COLO668 (cell line): Measurements from ENCODE around the gene RPTOR.

ENCODE experiments used
- DNase-seq: peaks from one replicate; lab custom pipeline; 2025; ENCODE audit not compliant: unreplicated experiment; lab: John Stamatoyannopoulos, UW

The RPTOR gene

DNA sequence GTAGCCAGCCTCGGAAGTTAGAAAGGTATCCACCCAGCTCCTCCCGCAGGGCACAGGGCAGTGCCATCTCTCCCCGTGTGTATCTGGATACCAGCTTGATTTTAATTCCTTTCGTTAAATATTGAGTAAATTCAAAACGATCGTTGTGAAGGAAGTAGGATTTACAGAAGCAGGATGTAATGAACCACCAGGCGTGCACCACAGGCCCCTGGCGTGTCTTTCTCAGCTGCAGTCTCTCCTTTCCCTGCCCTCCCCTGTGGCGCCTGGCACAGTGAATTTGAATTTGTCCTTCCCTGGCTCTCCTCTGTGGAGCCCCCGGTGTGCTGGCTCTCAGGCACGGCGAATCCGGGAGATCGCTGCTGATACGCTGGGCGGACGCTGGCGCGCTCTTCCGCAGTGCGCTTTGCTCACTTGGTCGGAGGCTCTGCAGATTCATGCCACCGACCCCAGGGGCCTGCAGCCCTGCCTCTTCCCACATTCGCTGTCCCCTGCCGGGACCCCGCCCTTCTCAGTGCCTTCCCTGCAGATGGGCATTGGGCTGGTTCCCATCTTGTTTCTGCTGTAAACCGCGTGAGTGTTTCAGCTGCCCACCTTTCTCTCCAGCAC lies 164.6 kb downstream of the RPTOR start:
- DNase-seq, result no peak

DNA sequence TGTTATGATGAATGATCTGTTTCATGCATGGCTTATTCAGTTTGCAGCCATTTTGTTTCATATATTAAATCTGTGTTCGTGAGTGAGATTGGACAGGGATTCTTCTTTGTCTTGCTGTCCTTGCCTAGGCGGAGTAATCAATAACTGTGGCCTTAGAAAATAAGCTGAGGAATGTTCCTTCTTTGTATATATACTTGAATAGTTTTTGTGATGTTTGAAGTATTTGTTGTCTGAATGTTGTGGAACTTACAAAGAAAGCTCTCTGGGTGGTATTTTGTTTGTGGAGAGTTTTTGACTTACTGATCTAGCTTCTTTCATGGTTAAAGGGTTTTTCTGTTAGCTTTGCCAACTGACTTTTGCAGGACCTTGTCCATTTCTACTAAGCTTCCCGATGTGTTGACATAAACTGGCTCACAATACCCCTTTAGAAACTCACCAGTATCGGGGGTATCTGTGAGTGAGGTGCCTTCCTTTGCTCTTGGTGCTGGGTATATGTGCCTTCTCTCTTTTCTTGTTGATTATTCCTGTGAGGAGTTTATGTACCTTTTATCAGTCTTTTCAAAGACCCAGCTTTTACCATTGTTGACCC lies 166.2 kb downstream of the RPTOR start:
- no peak for DNase-seq

DNA sequence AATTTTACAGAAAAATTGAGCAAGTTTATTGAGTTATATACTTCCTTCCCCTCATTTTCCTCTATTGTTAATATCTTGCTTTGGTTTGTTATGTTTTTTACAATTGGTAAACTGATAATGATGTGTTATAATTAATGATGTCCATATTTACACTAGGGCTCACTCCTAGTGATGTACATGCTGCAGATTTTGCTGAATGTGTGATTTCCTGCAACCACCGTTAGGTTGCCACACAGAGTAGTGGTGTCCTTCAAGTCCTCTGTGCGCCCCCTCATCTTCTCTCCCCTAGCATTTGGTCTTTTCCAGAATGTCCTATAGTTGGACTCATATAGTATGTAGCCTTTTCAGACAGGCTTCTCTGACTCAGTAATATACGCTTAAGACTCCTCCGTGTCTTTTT lies 167.5 kb downstream of the RPTOR start:
- no peak for DNase-seq

DNA sequence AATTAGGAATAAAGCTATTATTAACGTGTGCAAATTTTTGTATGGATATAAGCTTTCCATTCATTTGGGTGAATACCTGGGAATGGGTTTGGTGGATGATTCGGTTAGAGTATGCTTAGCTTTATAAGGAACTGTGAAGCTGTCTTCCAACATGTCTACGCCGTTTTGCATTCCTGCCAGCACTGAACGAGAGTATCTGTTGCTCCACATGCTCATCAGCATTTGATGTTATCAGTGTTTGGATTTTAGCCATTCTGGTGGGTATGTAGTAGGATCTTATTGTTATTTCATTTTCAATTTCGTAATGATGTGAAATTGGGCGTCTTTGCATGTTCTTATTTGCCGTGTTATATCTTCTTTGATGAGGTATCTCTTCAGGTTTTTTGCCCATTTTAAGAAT lies 168.0 kb downstream of the RPTOR start:
- no peak for DNase-seq

DNA sequence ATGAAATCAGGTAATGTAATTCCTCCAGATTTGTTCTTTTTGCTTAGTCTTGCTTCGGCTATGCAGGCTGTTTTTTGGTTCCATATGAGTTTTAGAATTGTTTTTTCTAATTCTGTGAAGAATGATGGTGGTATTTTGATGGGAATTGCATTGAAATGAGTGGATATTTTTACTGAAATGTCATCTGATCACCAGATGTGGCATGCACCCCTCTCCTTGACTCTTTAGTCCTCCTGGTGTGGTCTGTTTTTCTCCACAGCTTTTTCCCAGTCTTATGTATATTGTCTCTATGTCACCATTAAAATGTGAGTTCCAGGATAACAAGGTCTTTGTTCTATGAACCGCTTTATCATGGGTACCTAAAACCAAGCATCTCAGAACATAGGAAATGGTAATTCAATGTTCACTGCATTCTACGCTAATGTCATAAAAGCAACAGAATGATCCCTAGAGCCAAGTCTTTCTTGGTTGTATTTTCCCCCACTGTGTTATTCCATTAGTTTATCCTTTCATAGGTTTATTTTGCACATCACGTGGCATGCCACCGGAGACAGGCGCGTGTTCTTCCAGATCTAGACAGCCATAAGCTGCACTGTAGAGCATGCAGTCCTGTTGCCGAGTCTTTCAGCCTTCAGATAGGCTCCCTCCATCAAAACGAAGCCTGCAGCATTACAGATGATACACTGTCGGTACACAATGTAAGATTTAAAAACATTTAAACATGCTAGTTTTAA lies 172.5 kb downstream of the RPTOR start:
- DNase-seq, result no peak

DNA sequence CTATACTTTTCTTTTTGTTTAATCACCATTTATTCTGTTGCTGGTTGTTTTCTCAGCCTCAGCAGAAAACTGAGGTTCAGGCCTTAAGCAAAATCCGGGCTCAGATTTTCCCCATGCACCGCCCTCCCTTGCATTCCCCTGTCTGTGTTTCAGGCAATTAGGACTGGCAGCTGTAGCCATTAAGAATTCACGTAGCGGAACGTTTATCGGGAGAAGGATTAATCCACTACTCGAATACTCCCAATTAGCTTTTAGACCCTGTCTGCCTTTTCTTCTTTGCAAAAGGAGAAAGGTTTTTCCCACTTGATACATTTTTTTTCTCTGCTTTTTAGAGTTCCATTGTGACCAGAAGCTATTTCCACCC lies 173.1 kb downstream of the RPTOR start:
- no peak for DNase-seq

DNA sequence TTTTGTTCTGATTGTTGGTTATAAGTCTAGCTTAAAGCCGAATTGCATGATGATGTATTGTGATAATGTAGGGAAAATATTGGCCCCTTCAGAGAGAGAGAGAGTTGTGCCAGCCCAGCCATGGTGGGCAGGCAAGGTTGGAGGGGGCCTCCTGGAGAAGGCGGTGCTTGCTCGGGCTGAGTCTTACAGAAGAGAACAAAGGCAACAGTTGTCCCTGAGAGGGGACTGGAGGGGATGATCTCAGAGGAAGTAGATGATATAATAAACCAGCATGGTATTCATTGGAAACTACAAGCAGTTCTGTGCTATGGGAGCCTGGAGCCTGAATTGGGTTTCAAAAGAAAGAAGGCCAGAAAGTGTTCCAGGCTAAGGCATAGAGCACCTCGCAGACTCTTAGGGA lies 173.8 kb downstream of the RPTOR start:
- no peak for DNase-seq

DNA sequence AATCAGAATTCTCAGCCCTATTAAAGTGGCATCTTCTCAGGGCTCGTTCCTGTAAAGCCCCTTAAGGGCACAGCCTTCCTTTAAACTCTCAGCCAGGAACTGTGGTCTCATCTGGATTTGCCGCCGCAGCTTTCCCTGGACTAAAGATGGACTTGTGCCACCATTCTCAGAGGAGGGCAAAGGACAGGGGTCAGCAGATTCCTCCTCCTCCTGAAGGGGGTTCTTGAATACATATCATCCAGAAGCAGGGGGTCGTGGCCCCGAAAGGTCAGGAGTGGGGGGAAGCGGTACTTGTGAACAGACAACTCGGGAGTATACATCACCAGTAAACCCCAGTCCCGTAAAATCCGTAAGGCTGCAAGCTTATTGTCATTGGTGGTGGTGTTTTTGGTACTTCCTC lies 174.8 kb downstream of the RPTOR start:
- DNase-seq, result no peak

DNA sequence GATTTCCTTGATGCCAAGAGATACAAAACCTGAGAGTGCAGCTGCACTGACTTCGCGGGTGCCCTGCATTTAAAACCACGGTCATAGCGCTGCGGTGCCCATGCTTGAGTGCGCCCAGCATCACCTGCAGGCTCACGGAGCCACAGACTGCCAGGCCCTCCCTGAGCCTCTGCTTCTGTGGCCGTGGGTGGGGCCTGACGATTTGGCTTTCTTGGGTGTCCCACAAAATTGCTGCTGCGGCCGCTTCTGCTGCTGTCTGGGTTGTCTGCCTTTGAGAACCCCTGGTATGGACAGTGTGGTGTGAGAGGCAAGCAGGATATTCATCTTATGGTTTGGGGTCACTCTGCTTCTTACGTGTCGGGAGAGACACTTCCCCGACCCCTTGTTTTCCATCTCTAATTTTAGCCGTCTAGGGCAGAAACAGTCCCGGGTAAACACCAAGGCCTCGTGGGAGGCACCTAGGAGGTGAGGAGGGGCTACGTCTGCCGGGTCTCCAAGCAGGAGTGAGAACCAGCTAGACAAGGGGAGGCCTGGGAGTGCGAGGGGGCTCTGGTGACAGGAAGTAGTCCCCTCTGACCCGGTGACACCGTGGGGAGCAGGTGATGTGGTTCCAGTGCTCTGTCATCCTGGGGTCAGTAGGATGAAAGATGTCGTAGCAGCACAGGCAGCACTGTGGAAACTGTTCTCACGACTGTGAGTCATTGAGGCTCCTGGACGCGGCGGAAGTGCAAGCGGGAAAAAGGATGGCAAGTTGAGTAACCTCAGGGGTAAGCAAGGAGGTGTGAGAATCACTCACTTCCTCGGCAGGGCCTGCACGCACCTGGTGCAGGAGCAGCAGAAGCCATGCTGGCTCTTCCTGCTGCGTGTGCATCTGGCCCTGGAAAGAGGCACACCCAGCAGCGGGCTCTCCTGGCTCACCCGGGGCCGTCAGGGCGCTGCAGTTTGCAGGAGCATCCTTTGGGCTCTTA lies 176.3 kb downstream of the RPTOR start:
- peak; percentile 60 for DNase-seq

DNA sequence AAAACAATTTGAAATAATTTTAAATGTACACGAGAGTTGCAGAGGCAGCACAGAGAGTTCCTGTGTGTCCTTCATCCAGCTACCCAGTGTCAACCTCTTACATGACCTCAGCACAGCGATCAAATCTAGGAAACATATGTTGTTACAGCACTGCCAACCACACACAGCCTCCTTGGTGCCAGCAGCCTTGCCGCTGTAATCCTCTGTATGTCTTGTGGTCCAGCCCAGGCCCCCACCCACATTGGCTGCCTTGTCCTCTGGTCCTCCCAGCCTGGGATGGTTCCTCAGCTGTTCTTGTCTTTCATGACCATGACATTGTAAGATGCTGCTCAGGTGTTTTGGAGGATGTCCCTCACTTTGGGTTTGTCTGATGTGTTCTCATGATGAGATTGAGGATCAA lies 178.0 kb downstream of the RPTOR start:
- DNase-seq, result no peak

DNA sequence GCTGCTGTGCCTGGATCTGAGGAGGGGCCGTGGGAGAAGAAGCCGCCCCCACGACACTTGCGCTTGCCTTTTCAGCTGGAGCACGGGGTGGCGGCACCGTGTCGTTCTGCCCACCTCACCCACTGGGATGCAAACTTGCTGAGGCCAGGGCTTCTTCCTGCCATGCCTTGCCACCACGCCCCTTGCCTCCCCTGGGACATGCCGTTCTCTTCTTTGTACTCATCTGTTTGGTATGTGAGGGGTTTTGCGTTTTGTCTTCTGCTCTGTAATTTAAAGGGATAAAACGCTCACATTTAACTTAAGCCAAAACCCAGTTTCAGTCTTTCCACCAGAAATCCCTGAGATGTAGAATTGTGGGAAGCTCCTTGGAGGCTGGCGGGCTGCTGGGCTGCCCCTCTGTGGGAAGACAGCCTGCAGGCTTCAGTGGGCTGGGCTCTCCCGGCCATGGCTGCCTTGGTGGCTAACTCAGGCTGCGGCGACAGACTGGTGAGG lies 180.2 kb downstream of the RPTOR start:
- DNase-seq, result no peak

DNA sequence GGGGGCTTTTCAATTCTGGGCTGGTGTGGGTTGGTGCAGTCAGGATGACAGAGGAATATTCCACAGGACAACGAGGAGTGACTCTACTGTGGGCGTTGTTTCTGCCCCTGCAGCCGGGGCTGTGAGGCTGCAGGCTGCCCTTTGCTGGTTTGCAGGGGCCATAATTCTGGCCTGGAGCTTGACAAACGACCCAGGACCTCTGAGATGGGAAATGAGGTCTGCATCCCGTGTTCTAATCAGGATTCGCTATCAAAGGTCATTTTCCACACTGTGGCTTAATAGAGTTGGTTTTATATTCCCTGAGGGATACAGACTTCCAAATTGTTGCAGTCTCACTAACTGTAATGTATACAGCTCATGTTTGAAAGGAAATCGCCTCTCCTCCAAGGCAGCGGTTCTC lies 180.9 kb downstream of the RPTOR start:
- DNase-seq, result no peak

DNA sequence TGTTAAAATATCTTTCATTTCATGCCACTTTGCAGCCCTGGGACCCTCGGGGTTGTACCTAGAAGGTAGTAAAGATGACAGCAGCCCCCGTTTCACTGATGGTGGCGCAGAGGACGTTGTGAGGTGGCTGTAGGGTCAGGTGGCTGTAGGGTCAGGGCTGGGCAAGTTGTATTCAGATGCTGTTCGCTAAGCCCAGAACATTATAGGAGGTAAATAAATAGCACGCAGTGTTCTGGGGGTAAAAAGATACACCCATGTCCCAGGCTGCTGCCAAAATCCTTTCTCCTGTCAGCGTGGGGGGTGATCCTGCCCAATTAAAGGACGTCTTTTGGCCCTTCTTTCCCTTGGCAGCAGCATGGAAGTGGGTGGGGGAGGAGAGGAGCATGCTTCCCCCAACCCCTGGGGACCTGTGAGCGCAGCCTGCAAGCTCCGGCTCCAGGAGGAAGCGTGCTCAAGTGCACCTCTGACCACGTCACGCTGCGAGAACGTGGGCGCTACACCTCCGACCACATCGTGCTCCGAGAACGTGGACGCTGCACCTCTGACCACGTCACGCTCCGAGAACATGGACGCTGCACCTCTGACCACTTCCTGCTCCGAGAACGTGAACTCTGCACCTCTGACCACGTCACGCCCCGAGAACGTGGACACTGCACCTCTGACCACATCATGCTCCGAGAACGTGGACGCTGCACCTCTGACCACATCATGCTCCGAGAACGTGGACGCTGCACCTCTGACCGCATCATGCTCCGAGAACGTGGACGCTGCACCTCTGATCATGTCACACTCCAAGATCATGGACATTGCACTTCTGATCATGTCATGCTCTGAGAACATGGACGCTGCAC lies 182.1 kb downstream of the RPTOR start:
- DNase-seq, result no peak

DNA sequence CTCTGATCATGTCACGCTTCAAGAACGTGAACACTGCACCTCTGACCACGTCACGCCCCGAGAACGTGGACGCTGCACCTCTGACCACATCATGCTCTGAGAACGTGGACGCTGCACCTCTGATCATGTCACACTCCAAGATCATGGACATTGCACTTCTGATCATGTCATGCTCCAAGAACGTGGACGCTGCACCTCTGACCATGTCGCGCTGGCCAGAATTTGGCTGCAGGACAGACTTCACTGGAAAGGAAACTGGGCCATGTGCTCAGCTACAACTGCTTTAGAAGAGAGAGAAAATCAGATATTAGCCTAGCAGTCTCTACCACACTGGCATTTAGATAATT lies 182.7 kb downstream of the RPTOR start:
- no peak for DNase-seq

DNA sequence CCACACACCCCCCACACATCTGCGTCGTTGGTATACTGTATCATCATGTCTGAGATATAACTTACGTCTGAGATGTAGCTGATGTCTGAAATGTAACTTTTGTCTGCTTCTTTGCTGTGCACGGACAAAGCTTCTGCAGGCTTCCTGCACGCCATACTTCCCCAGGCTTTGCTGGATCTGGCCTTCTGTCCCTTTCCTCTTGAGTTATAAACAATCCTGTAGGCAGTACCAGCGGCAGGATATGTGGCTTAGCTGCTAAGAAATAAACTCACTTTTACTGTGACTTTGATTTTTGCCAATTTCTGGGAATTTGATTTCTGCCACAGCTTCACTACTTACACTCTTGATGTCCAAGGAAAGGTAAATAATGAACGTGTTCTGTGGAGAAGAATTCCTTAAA lies 184.4 kb downstream of the RPTOR start:
- DNase-seq, result no peak

DNA sequence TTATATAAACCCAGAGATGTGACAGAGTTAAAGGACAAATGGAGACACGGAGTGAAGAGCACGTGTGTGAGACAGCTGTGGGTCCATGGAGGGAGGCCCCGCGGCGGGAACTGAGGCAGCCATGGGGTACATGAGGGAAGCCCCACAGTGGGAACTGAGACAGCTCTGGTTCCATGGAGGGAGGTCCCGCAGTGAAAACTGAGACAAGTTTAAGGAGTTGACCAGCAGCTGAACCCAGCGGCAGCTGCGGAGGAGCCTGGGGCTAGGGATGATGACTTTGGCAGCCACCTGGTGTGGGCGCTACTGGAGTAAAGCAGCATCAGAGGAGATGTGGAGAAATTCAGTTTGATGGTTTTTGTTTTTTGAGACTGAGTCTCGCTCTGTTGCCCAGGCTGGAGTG lies 185.1 kb downstream of the RPTOR start:
- DNase-seq, result peak; percentile 29

DNA sequence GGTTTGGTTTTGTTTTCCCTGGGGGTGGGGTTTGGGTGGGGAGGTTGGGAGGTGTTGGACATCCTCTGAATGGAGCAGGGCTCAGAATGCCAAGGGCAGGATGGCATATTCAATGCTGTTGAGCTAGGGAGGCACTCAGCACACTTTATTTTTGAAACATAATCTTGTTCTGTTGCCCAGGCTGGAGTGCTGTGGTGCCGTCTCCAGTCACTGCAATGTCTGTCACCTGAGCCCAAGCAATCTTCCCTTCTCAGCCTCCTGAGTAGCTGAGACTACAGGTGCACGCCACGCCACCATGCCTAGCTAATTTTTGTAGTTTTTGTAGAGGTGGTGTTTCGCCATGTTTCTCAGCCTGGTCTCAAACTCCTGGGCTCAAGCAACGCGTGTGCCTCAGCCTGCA lies 186.1 kb downstream of the RPTOR start:
- DNase-seq, result no peak

DNA sequence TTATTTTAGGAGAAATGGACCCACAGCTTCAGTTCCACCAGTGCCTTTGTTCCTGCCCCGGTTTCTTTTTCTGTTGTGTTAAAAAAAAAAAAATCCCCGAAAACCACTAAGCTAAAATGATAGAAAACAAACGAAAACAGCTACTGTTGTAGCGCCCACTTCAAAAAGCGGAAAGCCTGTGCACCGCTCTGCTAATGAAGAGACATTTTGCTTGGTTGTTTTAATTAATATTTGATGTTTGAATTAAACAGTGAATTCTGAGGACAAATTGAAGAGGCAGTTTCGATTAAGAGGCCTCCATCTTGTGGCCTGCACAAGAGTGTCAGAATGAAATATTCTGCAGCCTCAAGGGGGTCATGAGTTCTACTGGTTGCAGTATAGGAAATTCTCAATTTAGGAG lies 186.7 kb downstream of the RPTOR start:
- no peak for DNase-seq

DNA sequence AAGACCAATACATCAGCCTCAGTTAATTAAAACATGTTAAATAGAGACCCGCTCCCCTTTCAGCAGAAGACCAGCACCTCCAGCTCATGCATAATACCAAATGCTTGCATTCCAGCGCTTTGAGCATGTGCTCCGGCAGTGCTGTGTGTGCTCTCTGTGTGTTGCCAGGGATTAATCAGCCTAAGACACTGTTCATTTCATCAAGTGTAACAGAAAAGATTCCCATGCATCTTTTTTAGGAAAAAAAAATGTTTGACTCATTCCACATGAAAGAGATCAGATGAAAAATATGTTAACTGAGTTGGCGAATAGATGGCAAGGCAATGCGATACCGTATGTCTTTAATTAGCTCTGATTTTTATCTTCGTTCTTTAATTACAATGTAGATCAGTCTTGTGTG lies 187.6 kb downstream of the RPTOR start:
- DNase-seq, result no peak

DNA sequence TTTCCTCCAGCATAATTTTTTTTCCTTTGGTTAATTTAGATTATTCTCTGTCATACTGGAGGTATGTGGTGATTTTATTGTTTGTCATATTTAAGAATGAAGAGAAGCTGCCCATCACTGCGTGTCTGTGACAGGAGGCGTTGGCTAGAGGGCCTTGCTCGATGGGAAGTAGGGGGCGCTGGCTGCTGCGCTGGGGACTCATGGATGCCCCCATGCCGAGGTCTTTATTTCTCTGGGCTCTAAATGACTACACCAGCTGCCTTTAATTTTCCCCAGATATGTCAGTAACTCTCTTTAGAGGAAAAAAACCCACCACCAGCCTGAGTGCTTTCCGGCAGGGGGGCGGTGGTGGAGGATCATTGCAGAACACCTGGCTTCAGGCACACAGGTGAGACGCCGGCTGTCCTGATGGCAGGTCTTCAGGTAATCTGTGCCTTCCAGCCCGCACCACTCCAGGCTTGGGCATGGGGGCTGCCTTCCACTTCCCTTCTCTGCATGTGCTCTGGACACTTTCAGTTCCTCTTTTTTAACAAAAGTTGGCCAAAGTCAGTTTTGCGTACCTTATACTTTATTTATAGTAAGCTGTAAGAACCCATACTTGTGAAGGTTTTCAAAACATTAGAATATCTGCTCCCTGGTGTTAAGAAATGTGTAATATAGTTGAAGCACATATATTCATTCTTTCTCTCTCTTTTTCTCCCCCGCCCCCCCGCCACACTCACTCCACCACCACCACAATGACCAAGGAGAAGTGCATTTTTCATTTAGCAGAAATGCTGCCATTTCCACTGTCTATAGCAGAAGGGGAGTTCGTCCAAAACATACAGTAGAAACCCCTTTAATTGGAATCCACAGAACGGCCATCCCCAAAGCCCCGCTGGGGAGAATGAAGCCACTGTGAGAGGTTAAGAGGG lies 192.7 kb downstream of the RPTOR start:
- no peak for DNase-seq
